GM23338 (cell line): ENCODE measurements around the gene RPH3AL.

Experiments
- CREB1 ChIP-seq: fragments of 250-450 bp; sonication (Bioruptor Pico); IDR thresholded peaks from 2 replicates; pipeline ENCODE4 v1.5.0; 2020; ENCODE audit warnings: low read depth, mild to moderate bottlenecking, moderate library complexity
- CTCF ChIP-seq, 2 experiments: fragments of 200-600 bp in 1 of 2; sonication (generic) in 1 of 2; conservative IDR thresholded peaks; 2 replicates each; pipeline versions ENCODE4 v1.5.1 to v1.6.1; 2016 to 2017; ENCODE audit warnings: antibody characterized with exemption in 2 of 2, low read depth in 2 of 2, mild to moderate bottlenecking in 2 of 2, moderate library complexity in 1 of 2
- ETS1 ChIP-seq: IDR thresholded peaks from 2 replicates; pipeline ENCODE4 v1.6.1; 2016; ENCODE audit warnings: antibody characterized with exemption
- EZH2 ChIP-seq: fragments of 200-600 bp; sonication (generic); IDR thresholded peaks from one replicate; pipeline ENCODE4 v1.8.0; 2017; ENCODE audit warnings: antibody characterized with exemption, mild to moderate bottlenecking, low read depth; ENCODE audit not compliant: unreplicated experiment
- EZH2phosphoT487 ChIP-seq: fragments of 200-600 bp; sonication (generic); IDR thresholded peaks from one replicate; pipeline ENCODE4 v1.8.1; 2018; ENCODE audit warnings: antibody characterized with exemption; ENCODE audit not compliant: unreplicated experiment
- POLR2AphosphoS5 ChIP-seq: IDR thresholded peaks from 2 replicates; pipeline ENCODE4 v1.6.1; 2016; ENCODE audit warnings: antibody characterized with exemption, low read depth
- REST ChIP-seq: IDR thresholded peaks from one replicate; pipeline ENCODE4 v1.6.1; 2018; ENCODE audit warnings: antibody characterized with exemption; ENCODE audit not compliant: unreplicated experiment

- TF ChIP-seq CTCF (conservative IDR thresholded peaks at IDR 0.05; ENCODE audit: low read depth in 2 of 2) (no peak), REST (no peak), EZH2 (no peak), POLR2AphosphoS5 (no peak), EZH2phosphoT487 (no peak), CREB1 (no peak), ETS1 (no peak)
Observed at GRCh38 chr17:231966-232807, 120.4 kb downstream of the RPH3AL start.
